SIG-M5 (cell line): ENCODE results near the gene KLK12.

Source experiments
- DNase-seq: peaks from one replicate; lab custom pipeline; 2025; lab: John Stamatoyannopoulos, UW

The KLK12 gene

DNA sequence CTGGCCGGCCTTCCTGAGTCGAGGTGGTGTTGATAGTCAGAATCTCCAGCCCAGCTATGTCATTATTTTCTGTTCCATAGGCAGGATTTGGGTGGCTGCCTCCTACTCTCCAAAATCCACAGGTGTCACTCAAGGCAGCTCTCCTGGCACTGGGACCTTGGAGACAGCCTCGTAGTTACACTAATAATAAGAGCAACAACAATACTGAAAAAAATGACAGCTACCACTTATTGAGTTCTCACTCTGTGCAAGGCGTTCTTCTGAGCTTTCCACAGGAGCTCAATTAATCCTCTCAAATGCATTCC, 12.2 kb upstream of the KLK12 start:
- no peak for DNase-seq

DNA sequence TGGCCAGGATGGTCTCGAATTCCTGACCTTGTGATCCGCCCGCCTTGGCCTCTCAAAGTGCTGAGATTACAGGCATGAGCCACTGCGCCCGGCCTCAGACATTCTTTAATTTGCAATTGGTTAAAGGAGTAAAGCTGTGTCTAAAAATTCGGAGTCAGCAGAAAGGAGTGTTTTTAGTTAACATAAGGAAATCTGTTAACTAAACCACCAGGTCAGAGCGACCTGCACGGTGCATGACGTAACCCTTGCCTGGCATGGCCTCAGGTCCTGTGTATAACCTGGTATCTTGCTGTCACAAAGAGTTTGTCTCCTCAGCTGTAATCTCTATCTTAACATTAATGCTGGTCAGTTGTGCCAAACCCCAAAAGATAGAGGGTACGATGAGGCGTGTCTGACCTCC, 9.5 kb upstream of the KLK12 start:
- no peak for DNase-seq

DNA sequence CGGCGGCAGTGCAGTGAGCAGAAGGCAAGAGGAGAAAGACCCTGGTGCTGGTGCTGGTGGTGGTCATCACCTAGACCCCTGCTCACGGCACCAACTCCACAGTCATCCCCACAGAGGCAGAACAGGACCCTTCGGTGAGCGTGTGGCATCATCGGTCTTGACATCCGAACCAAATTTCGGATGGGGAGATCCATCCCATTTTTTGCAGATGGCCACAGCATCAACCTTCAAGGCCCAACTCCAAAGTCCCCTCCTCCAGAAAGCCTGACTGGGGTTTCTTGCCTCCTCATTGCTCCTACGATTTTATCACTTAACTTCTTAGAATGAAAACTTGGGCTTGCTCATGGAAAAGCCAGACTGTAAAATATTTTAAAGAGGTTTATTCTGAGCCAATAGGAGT, 8.7 kb upstream of the KLK12 start:
- DNase-seq = no peak

DNA sequence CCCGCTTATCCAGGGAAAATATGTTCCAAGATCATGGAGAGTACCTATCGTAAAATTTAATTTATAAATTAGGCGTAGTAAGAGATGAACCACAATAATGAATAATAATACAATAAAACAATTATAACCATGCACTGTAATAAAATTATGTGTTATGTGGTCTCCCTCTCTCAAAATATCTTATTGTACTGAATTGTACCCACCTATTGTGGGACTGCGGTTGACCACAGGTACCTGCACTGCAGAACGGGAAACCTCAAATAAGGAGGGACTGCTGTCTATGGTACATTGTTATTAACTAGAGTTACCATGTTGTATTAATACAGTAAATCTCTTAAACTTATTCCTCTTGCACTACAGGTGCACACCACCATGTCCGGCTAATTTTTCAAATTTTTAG, 5.3 kb upstream of the KLK12 start:
- no peak for DNase-seq

DNA sequence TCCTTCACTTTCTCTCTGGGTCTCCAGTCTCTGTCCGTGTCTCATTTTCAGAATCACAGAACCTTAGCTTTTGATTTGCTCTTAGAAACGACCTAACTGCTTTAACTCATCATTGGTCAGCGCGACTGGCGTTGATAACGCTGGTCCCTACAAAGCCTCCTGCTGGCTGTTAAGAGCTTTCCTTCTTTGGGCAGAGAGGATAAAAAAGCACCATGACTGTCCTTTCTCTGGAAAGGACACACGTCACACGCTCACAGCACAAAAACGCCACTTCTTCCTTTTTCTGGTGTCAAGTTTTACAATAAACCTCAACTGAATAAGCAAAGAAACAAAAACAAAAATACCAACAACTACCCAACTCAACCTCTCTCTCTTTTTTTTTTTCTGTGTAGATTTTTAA, 1.7 kb upstream of the KLK12 start:
- no peak for DNase-seq

DNA sequence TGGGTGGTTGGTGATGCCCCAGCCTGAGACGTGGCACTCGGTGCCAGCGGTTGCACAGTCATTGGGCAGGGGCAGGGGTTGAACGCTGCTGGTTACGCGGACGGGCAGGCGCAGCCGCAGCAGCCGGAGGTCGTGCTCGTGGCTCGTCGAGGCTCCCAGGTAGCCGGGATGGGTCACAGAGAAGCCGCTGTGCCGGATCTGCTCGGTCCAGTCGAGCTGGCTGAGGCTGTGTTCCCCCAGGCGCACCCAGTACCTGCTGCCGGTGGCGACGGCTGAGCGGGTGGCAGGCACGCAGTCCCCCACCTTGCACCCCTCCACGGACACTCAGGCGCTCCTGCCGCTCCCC, 2.9 kb downstream of the KLK12 start:
- DNase-seq = no peak

DNA sequence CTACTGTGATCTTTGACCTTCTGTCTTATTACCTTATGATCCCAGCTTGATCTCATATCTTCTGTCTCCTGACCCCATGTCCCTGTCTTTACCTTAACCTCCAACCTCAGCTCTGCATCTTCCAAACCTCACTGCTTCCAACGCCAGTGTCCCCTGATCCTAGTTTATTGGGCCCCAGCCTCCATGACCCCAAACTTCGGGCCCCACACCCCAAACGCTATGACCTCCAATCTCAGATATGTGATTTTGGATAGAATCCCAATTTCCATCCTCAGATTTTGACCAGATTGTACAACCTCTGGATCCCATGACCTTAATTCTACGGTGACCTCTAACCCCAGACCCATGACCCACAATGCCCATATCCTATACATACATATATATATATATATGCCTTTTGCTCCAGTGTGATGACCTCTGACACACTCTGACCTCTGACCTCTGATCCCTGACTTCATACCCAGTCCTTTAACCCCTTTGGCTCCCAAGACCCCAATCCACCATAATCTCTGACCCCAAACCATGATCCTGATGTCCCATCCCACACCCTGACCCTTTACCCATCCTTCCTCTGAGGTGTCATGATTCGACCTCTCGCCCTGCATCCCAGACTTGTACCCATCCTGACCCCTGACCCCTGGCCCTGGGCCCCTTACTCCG, 3.5 kb downstream of the KLK12 start:
- DNase-seq = no peak

DNA sequence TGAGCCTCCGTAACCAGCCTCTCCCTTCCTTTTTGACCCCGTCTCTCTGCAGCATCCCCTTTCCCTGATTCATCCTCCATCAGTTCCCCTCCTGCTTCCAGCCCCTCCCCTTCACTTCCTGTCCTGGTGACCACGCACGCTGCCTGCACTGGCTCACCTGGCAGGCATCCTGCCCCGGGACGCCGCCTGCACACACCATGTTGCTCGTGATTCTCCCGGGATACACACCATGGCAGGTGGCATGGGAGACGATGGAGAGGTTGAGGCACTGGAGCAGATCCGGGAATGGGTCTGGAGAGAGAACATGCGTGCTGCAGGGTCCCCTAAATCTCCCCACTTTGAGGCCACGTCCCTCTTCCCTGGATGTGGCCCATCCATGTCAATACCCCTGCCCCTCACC, 4.2 kb downstream of the KLK12 start:
- no peak for DNase-seq

DNA sequence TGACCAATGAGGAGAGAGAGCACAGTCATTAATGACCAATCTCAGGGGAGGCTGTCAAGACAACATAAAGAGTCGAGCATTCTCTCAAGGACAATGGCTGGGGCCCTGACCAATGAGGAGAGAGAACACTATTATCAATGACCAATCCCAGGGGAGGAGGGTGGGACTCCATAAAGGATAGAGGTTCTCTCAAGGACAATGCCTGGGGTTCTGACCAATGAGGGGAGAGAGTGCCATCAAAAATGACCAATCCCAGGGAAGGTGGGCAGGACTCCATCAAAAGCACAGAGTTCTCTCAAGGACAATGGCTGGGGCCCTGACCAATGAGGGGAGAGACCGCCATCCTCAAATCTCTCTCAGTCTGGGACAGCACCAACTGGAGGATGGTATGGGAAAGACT, 5.1 kb downstream of the KLK12 start:
- DNase-seq = no peak

DNA sequence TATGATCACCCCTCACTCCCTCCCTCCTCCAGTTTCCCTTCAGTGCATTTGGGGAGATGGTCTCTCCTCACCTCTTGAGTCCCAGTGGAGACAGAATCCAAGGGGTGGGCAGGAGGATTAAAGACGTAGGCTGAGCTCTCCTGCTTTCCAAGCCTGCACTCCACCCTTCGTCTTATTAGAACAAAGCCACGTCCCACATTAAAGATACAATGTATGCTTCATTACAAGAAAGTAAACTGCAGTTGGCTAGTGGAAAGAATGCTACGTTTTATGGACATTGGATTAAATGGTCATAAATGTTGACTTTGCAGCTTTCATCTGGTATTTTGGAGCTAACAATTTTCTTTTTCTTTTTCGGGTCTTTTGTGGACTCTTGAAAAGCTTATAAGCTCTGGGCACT, 6.9 kb downstream of the KLK12 start:
- DNase-seq = no peak

DNA sequence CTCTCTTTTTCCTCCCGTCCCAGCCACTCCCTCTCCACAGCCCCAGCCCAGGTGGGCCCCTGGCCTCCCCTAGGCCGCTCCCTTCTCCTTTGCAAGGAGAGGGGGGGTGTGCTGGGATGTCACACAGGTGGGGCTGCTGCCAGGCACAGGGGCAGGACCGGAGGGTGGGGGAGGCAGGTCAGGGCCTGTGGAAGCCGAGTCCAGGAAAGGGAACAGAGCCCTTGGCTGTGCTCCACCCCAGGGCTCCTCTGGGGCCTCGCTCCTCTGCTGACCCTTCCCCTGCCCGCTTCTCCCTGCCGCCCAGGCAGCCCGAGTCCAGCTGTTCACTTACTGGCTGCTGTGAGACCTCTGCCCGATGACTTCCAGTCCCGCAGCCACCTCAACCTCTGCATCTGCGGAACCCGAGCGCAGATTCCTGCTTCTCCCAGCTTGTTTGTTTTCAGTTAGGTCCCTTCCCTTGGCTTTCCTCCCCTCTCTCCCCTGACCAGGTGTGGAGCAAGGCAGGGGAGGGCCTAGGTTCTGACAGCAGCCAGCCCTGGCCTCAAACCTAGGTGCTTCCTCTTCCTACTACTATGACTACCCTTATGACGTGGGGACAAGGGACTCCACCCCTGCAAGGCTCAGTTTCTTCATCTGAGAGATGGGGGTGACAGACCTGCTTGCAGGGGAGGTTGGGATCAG, 7.5 kb downstream of the KLK12 start:
- no peak for DNase-seq

DNA sequence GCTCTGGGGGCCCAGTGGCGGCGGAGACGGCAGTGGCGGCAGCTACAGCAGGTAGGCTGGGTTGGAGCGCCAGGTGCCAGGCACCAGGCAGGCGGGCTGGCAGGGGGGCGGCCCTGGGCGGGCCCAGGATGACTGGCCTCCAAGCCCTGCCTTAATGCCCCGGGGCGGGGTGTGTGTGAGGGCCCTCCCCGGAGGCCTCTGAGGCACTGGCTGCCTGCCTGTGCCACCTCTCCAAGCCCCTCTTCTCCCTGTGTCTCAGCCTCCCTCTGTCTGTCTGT, 8.3 kb downstream of the KLK12 start, which contains the start of gene KLK11:
Gene KLK11 (minus strand): TSS at position 63 of the 278 bp plus-strand sequence. CDS start 985 bp downstream, outside the sequence.
- DNase-seq = no peak

DNA sequence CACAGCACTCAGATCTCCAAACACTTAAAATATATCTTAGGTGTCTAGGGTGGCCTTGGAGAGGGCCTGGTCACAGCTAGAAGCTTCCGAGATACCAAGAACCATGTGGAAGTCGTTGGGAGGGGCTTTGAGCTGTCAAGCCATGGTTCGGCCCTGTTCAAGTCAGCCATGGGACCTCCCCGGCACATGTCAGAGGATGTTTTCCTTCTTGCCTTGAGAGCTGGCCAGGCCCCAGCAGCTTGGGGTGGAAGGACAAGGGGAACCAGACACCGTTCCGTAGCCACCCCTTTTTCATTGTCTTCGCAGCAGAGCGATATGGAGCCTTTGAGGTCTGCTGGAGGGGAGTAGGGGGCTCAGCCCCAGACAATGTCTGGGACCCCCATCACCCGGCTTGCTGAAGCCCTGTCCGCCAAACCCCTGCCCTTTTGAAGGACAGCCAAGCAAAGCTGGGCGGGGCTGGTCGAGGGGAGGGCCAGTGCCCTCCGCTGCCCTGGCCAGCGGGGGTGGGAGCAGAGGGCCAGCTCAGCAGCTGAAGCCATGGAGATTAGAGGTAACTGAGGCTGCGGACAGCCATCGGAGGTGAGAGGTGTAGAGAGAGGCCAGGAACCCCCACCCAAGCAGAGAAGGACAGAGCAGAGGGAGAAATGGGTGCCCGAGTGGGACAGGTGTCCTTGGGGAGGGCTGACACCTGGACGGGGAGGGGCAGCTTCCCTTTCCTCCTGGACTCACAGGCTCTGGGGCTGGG, 8.8 kb downstream of the KLK12 start:
- no peak for DNase-seq

DNA sequence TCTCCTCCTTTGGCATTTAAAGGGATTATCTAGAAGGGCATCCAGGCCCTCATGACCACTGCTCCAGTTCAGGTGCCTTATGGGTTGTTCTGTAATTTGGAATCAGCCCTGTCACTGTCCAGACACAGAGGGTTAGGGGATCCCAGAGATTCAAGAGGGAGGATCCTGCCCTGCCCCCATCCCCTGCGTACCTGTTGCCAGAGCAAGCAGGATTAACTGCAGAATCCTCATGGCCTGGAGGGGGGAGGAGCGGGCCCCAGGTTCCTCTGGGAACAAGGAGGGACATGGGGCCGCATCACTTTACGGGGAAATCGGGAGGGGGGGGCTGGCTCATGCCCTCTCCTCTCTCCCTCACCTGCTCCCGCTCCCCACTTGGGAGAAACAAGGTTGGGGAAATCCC, 9.4 kb downstream of the KLK12 start:
- DNase-seq = no peak

DNA sequence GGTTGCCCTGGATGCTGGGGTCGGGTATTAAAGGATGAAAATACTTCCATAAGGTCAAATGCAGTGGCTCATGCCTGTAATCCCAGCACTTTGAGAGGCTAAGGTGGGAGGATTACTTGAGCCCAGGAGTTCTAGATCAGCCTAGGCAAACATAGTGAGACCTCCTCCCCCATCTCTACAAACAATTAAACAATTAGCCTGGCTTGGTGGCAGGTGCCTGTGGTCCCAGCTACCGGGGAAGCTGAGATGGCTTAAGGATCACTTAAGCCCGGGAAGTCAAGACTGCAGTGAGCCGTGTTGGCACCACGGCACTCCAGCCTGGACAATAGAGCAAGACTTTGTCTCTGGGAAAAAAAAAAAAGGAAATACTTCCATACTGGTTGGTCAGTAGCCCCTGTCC, 9.9 kb downstream of the KLK12 start:
- DNase-seq = no peak

DNA sequence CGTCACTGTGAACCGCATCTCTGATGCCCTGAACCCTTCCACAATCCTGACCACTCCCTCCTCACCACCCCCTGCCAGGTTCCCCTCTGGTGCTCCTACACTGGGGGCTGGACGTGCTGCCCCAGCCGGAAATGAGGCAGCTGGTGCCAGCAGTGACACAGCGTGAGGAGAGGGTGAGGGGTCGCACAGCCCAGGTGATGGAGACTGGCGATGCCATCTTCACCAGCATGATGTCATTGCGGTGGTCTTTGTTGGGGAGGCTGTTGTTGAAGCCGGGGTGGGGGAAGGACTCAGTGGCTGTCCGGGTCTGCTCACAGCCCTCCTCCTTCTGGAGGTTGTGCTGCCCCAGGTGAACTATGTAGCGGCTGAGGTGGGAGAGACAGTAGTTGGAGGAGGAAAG, 10.9 kb downstream of the KLK12 start:
- no peak for DNase-seq

DNA sequence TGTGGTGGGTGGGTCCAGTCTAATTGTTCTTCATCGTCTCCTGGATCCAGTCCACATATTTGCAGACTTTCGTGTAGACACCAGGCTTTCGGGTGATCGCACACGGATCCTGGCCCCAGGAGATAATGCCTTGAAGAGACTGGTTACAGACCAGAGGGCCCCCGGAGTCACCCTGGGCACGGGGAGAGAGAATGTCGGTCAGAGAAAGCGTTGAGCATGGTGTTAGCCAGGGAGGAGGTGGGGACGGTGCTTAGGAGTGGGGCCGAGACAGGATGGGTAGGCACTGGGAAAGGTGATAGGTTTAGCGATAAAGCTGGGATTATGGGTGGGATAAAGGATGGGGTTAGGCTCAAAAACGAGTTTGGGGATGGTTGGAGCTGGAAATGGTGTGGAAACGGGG, 12.3 kb downstream of the KLK12 start:
- no peak for DNase-seq

DNA sequence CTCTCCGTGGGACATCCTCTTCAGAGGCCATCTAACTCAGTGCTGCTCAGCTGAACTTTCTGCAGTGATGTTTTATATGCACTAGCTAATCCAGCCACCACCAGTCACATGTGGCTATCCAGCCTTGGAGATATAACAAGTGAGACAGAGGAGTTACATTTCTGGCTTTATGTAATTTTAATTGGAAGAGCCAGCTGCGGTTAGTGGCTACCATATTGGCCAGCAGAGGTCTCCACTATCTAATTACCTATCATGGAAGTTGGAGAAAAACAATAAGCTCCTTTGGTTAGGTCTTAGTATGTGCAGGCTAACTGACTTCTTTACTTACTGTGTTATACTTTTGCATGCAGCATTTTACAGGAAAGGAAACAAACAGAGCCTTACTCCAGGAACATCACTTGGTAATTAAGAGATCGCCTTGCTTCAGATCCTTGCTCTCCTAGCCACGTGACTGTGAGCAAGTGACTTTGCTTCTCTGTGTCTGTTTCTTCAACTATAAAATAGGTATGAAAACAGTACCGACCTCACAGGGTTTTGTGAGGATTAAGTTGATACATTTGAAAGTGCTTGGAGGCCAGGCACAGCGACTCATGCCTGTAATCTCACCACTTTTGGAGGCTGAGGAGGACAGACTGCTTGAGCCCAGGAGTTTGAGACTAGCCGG, 13.7 kb downstream of the KLK12 start:
- no peak for DNase-seq

DNA sequence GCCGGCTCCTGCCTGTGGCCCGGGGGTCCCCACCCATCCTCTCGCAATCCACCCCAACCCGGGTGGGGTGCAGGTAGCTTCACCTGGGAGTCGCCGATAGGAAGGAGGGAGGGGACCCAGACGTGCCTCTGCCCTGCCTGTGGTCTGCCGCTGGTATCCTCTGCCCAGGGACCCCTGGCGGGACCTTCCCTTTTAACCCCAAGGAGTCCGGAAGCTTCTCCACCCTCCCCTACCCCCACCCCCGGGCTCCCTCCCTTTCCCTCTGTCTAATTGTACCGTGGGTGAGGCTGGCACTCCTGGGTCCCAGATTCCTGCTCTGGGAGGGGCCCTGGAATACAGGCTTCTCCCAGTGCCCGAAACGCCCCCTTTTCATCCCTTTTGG, 15.3 kb downstream of the KLK12 start, which contains the start of gene KLK10:
Gene KLK10 (minus strand): TSS at position 166 of the 382 bp plus-strand sequence. CDS start 579 bp downstream, outside the sequence.
- no peak for DNase-seq

DNA sequence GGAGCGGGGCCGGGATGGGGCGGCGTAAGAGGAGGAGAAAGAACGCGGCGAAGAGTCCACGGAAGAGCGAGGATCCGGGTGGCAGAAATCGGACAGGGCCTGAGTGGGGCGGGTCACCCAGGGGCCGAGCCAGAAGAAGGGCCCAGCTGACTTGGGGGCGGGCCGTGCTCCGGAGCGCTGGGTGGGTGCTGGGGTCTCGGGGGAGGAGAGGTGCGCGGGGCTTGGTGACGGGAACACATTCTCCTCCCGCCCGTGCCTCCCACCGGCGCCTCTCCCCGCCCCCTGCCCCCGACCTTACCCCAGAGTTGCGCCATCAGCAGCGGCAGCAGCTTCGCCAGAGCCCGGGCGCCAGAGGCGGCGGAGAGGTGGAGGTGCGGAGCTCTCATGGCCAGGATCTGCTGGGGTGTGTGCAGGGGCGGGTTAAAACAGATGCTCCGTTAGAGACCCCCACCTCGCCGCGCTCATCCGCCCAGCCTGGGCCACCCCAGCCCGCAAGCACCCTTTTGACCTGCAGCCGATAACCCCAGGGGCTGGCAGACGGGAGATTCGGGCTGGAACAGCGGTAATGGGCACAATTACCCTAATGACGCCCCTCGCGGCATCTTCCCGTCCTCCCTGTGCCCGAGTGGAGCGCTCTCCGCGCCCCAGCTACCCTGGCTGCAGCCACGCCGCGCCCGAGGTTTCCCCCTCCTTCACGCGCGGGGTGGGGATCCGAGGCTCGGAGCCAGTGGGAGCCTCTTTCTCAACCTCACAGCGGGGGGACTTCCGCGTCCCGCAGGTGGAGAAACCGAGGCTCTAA, 15.9 kb downstream of the KLK12 start:
- DNase-seq = no peak

DNA sequence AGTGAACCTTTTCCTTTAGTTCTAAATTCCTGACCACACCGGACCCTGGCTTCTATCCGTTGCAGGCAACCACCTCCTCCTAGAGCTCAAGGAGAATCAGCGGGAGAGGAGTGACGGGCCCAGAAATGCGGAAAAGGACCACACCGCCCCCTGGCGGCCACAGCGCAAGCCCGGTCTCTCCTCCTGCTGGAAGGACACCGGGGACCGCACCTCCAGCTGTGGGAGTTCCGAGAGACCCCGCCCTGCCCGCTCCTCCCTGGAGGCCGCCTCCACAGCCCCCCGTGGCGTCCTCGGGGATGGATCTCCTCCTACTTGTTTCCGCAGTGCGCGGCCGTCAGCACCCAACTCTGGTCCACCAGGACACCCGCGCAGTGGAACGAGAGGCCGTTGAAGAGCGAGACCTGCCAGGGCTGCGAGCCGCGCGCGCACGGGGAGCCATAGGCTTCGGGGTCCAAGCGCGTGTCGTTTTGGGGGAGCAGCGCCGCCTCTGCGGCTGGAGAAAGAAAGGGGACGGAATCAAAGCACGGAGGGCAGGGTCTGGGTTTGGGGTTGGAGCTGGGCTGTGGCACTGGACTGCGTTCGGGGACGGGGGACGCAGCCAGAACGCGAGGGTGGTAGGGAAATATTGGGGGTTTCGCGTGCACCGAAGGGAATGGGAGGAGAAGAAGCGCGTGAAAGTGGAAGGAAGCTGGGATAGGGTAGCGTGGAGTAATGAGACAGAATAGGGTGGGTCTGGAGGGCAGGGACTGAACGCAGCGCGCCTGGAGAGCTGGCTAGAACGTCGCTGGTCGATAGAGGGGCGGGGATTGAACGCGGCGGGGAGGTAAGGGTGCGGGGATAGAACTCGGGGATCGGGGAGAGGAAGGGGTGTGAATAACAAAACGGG, 17.8 kb downstream of the KLK12 start:
- DNase-seq = no peak
